ENCODE data around the gene LHX6. TPM values are rescaled to one million over a fixed set of nuclear protein-coding genes. Genes with fewer than 3 reads are reported as not detected.

LHX6 gene
- total and polyA plus RNA-seq, 9 of the 15 experiments (the other 6 are each of a cell fraction or from before 2014, with no cell fraction given): 2.8 to 16.3 (median 7.9) TPM

- peak; percentile 66; the same call in 1 of the 2 replicates for TF ChIP-seq CTBP1 (IDR thresholded peaks at IDR 0.05; ENCODE audit: borderline replicate concordance)
- TF ChIP-seq JUND (IDR thresholded peaks at IDR 0.05; ENCODE audit: borderline replicate concordance, low read depth, low read length): peak; percentile 88
- peak; percentile 78; the same call in 1 of the 3 replicates for TF ChIP-seq JUND (tag; IDR thresholded peaks at IDR 0.05; ENCODE audit: borderline replicate concordance, low read depth, low read length)
- TF ChIP-seq DIDO1 (tag; IDR thresholded peaks at IDR 0.05; ENCODE audit: low read depth): no peak
- TF ChIP-seq TOE1 (IDR thresholded peaks at IDR 0.05; ENCODE audit: borderline replicate concordance): peak; percentile 97
- TF ChIP-seq TOE1 (CRISPR knock-in tag; IDR thresholded peaks at IDR 0.05; ENCODE audit: borderline replicate concordance, low read depth): no peak
- no peak for TF ChIP-seq ZNF224 (CRISPR knock-in tag; IDR thresholded peaks at IDR 0.05)
- TF ChIP-seq DACH1 (IDR thresholded peaks at IDR 0.05; ENCODE audit: partially characterized antibody): peak; percentile 21
- TF ChIP-seq CREM (IDR thresholded peaks at IDR 0.05; ENCODE audit: low read depth): peak; percentile 17; the same call in 1 of the 2 replicates
- TF ChIP-seq FOXK2 (conservative IDR thresholded peaks at IDR 0.05 in 1 of 2, IDR thresholded peaks at IDR 0.05 in 1 of 2; ENCODE audit: low read depth in 2 of 2): 0 out of 4 replicates have a peak, but pooled peaks of 1 of the 2 experiments have one; percentile 57
- TF ChIP-seq DPF2 (IDR thresholded peaks at IDR 0.05): 0 out of 2 replicates have a peak, but pooled peaks have one; percentile 42
- TF ChIP-seq CHAMP1 (IDR thresholded peaks at IDR 0.05): no peak
- peak; percentile 98 for TF ChIP-seq TFE3 (CRISPR knock-in tag; IDR thresholded peaks at IDR 0.05)
- TF ChIP-seq CEBPB (tag; IDR thresholded peaks at IDR 0.05): peak; percentile 43; the same call in 1 of the 2 replicates
- TF ChIP-seq FOXO4 (CRISPR knock-in tag; IDR thresholded peaks at IDR 0.05): no peak
- TF ChIP-seq ZNF232 (CRISPR knock-in tag; IDR thresholded peaks at IDR 0.05): no peak
- peak in 1 of 2 experiments; percentile 66; a peak in 2 of 4 replicates for TF ChIP-seq RCOR1 (IDR thresholded peaks at IDR 0.05; ENCODE audit: borderline replicate concordance in 1 of 2, low read depth in 2 of 2, low read length in 2 of 2)
- TF ChIP-seq MNT (conservative IDR thresholded peaks at IDR 0.05): peak in 1 of 2 experiments; percentile 43; a peak in 1 of 4 replicates
- peak in 1 of 2 experiments; percentile 18 for TF ChIP-seq E2F6 (IDR thresholded peaks at IDR 0.05; ENCODE audit: borderline replicate concordance in 1 of 2, extremely low read depth in 1 of 2, insufficient read depth in 1 of 2, insufficient read length in 1 of 2, low read depth in 1 of 2, low read length in 1 of 2, poor library complexity in 1 of 2, severe bottlenecking in 1 of 2)
- TF ChIP-seq BHLHE40 (IDR thresholded peaks at IDR 0.05; ENCODE audit: low read length): peak; percentile 87
Observed at GRCh38 chr9:122180633-122181032, 48.1 kb downstream of the LHX6 start (continued).

All from K562 (cell line).